Measurements from ENCODE around the gene RBM5.

DNA sequence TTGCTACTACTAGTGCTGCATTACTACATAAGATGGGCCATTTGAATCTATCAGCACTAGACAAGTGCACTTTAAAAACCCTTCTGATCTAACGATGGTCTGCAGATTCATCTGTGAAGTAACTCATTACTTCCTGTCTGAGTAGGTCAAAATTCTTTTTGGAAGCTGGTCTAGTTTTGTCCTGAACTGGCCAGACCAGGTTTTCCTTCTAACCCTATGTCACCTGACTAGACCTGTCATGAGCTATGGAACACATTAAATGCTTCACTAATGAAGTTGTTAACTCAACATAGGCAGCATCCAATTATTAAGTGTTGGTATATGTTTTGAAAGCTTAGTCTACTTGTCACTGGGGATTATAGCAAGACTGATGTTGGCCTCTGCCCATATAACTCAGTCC lies 10.1 kb upstream of the RBM5 start:
- TF ChIP-seq, protein P1, sequence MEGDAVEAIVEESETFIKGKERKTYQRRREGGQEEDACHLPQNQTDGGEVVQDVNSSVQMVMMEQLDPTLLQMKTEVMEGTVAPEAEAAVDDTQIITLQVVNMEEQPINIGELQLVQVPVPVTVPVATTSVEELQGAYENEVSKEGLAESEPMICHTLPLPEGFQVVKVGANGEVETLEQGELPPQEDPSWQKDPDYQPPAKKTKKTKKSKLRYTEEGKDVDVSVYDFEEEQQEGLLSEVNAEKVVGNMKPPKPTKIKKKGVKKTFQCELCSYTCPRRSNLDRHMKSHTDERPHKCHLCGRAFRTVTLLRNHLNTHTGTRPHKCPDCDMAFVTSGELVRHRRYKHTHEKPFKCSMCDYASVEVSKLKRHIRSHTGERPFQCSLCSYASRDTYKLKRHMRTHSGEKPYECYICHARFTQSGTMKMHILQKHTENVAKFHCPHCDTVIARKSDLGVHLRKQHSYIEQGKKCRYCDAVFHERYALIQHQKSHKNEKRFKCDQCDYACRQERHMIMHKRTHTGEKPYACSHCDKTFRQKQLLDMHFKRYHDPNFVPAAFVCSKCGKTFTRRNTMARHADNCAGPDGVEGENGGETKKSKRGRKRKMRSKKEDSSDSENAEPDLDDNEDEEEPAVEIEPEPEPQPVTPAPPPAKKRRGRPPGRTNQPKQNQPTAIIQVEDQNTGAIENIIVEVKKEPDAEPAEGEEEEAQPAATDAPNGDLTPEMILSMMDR (IDR thresholded peaks at IDR 0.05) = no peak
- TF ChIP-seq POLR2A (IDR thresholded peaks at IDR 0.05) = no peak

All from lower leg skin (tissue), 3 donors.